ENCODE data around the gene ZFPM1.

GRCh38 chr16:88404769-88405168 is 48.3 kb upstream of the ZFPM1 start:
- TF ChIP-seq CTCF (conservative IDR thresholded peaks at IDR 0.05 in 1 of 2, IDR thresholded peaks at IDR 0.05 in 1 of 2; ENCODE audit: extremely low read depth in 1 of 2, insufficient read depth in 1 of 2, low read depth in 1 of 2, low read length in 2 of 2) (no peak), EZH2 (IDR thresholded peaks at IDR 0.05; ENCODE audit: borderline replicate concordance, low read length) (no peak)
